Measurements from ENCODE around the gene CFLAR.
"Not testable (repeated sequence)": the region's sequence is repeated elsewhere in the genome, so short reads cannot be mapped to it uniquely, and the experiment has no call there.

CFLAR gene

GRCh38 chr2:201154615-201155399 lies 38.8 kb downstream of the CFLAR start:
- H3K27ac ChIP-seq, result no peak overlapping the region

GRCh38 chr2:201156036-201156435 lies 40.1 kb downstream of the CFLAR start:
- Histone ChIP-seq H3K27ac (no peak overlapping the region), H3K9ac (no peak overlapping the region), H3K27me3 (no peaks in the 10 kb centered on the region), H3K4me1 (peaks cover 21% of the 10 kb centered on the region), H4K20me1 (no peaks in the 10 kb centered on the region), H3K36me3 (peaks cover 62% of the 10 kb centered on the region), H3K4me3 (no peak overlapping the region), H3K9me3 (no peaks in the 10 kb centered on the region), H3K4me2 (no peak overlapping the region)
- TF ChIP-seq Cebpa-rat (IDR thresholded peaks at IDR 0.05), result no peak

More at GRCh38 chr2:201154615-201155399, 38.8 kb downstream of the CFLAR start:
- no peak overlapping the region for H3K4me2 ChIP-seq
- H3K27me3 ChIP-seq, result no peaks in the 10 kb centered on the region
- H3K4me1 ChIP-seq, result peaks cover 21% of the 10 kb centered on the region
- H3K4me3 ChIP-seq, result no peak overlapping the region
- TF ChIP-seq Cebpa-rat (IDR thresholded peaks at IDR 0.05), result no peak
- H4K20me1 ChIP-seq, result no peaks in the 10 kb centered on the region
- H3K9me3 ChIP-seq, result no peaks in the 10 kb centered on the region
- peaks cover 62% of the 10 kb centered on the region for H3K36me3 ChIP-seq
- no peak overlapping the region for H3K9ac ChIP-seq

- Histone ChIP-seq H3K36me3 (peaks cover 65% of the 10 kb centered on the region), H3K4me3 (no peak overlapping the region), H3K4me2 (no peak overlapping the region), H3K9ac (no peak overlapping the region), H4K20me1 (no peaks in the 10 kb centered on the region), H3K9me3 (no peaks in the 10 kb centered on the region), H3K27me3 (no peaks in the 10 kb centered on the region), H3K4me1 (peaks cover 21% of the 10 kb centered on the region), H3K27ac (no peak overlapping the region)
- no peak for TF ChIP-seq Cebpa-rat (IDR thresholded peaks at IDR 0.05)
Observed at GRCh38 chr2:201156640-201157039, 40.7 kb downstream of the CFLAR start.

- no peak for TF ChIP-seq Cebpa-rat (IDR thresholded peaks at IDR 0.05)
- Histone ChIP-seq H3K4me1 (peaks cover 21% of the 10 kb centered on the region), H3K4me3 (no peak overlapping the region), H3K9me3 (no peaks in the 10 kb centered on the region), H3K27ac (peak overlapping the region; percentile 67), H3K9ac (peak overlapping the region; percentile 25), H3K36me3 (peaks cover 70% of the 10 kb centered on the region), H4K20me1 (no peaks in the 10 kb centered on the region), H3K27me3 (no peaks in the 10 kb centered on the region), H3K4me2 (peak overlapping the region; percentile 73)
Observed at GRCh38 chr2:201157694-201158093, 41.7 kb downstream of the CFLAR start.

GRCh38 chr2:201158111-201158929 lies 42.4 kb downstream of the CFLAR start:
- peak overlapping the region; percentile 52; the same call in 1 of the 2 replicates for H3K9ac ChIP-seq

GRCh38 chr2:201164166-201164565 lies 48.2 kb downstream of the CFLAR start:
- Histone ChIP-seq H3K4me2 (no peak overlapping the region), H4K20me1 (no peaks in the 10 kb centered on the region), H3K4me1 (peaks cover 11% of the 10 kb centered on the region), H3K9me3 (peaks cover 9% of the 10 kb centered on the region), H3K4me3 (no peak overlapping the region), H3K27me3 (no peaks in the 10 kb centered on the region), H3K9ac (no peak overlapping the region), H3K27ac (no peak overlapping the region), H3K36me3 (peaks cover 84% of the 10 kb centered on the region)
- no peak for TF ChIP-seq Cebpa-rat (IDR thresholded peaks at IDR 0.05)

More at GRCh38 chr2:201158111-201158929, 42.4 kb downstream of the CFLAR start:
- H4K20me1 ChIP-seq, result no peaks in the 10 kb centered on the region
- no peak overlapping the region for H3K4me3 ChIP-seq
- no peaks in the 10 kb centered on the region for H3K9me3 ChIP-seq
- H3K27ac ChIP-seq, result peak overlapping the region; percentile 67
- no peaks in the 10 kb centered on the region for H3K27me3 ChIP-seq
- H3K4me1 ChIP-seq, result peaks cover 21% of the 10 kb centered on the region
- H3K36me3 ChIP-seq, result peaks cover 70% of the 10 kb centered on the region
- no peak for TF ChIP-seq Cebpa-rat (IDR thresholded peaks at IDR 0.05)
- peak overlapping the region; percentile 73 for H3K4me2 ChIP-seq

GRCh38 chr2:201167546-201167945 lies 51.6 kb downstream of the CFLAR start:
- Histone ChIP-seq H4K20me1 (no peaks in the 10 kb centered on the region), H3K4me1 (peaks cover 11% of the 10 kb centered on the region), H3K27me3 (no peaks in the 10 kb centered on the region), H3K9me3 (peaks cover 9% of the 10 kb centered on the region), H3K9ac (no peak overlapping the region), H3K27ac (no peak overlapping the region), H3K36me3 (peaks cover 51% of the 10 kb centered on the region), H3K4me3 (no peak overlapping the region), H3K4me2 (no peak overlapping the region)
- no peak for TF ChIP-seq Cebpa-rat (IDR thresholded peaks at IDR 0.05)

GRCh38 chr2:201168496-201168895 lies 52.5 kb downstream of the CFLAR start:
- H3K27ac ChIP-seq, H3K4me3 ChIP-seq, H4K20me1 ChIP-seq, H3K27me3 ChIP-seq, H3K9ac ChIP-seq, H3K9me3 ChIP-seq: not testable (repeated sequence)
- Histone ChIP-seq H3K36me3 (peaks cover 41% of the 10 kb centered on the region), H3K4me2 (peak overlapping the region; percentile 34; the same call in 1 of the 2 replicates), H3K4me1 (peaks cover 11% of the 10 kb centered on the region)

GRCh38 chr2:201171259-201171814 lies 55.4 kb downstream of the CFLAR start:
- H3K27ac ChIP-seq, result no peak overlapping the region
- H3K9ac ChIP-seq, result no peak overlapping the region
- no peak overlapping the region for H3K4me2 ChIP-seq
- peaks cover 11% of the 10 kb centered on the region for H3K4me1 ChIP-seq
- no peak for TF ChIP-seq Cebpa-rat (IDR thresholded peaks at IDR 0.05)
- no peaks in the 10 kb centered on the region for H3K27me3 ChIP-seq
- no peak overlapping the region for H3K4me3 ChIP-seq
- H3K9me3 ChIP-seq, result peaks cover 5% of the 10 kb centered on the region
- H4K20me1 ChIP-seq, result no peaks in the 10 kb centered on the region
- peaks cover 14% of the 10 kb centered on the region for H3K36me3 ChIP-seq

All from BLaER1 (cell line).